Epithelial cell of prostate (primary cell): Measurements from ENCODE around the gene OR1N1.
"Not testable (repeated sequence)": the region's sequence is repeated elsewhere in the genome, so short reads cannot be mapped to it uniquely, and the experiment has no call there.

Source experiments
- DNase-seq: peaks from one replicate; pipeline ENCODE4 v3.0.0-alpha.2; 2011; ENCODE audit warnings: low read depth, low spot score
- H3K27ac ChIP-seq: fragments of 450-650 bp; 2 replicates; pipeline ENCODE4 v1.5.1; 2017; ENCODE audit warnings: mild to moderate bottlenecking

Gene OR1N1

GRCh38 chr9:122527193-122527592, at the start of gene OR1N1:
Gene OR1N1, minus strand, starts transcription at chr9:122527293. Its CDS starts 0 bp downstream, at chr9:122527293.
- no peak for DNase-seq
- no peak within 1 kb of the TSS for H3K27ac ChIP-seq

- H3K27ac ChIP-seq: no peak overlapping the region
- no peak for DNase-seq
These were observed 45.4 kb upstream of the OR1N1 start for GRCh38 chr9:122572456-122572855.

- no peak overlapping the region for H3K27ac ChIP-seq
- DNase-seq: no peak
These were observed 40.8 kb upstream of the OR1N1 start for GRCh38 chr9:122567901-122568300.

GRCh38 chr9:122562134-122562760, 35.2 kb upstream of the OR1N1 start:
- DNase-seq: no peak

GRCh38 chr9:122561446-122561845, 34.4 kb upstream of the OR1N1 start:
- H3K27ac ChIP-seq: no peak overlapping the region
- no peak for DNase-seq

More at GRCh38 chr9:122562134-122562760, 35.2 kb upstream of the OR1N1 start:
- no peak overlapping the region for H3K27ac ChIP-seq

- no peak for DNase-seq
- no peak within 1 kb of the TSS for H3K27ac ChIP-seq
These were observed 25.7 kb upstream of the OR1N1 start, which contains the start of gene OR1N2 for GRCh38 chr9:122552812-122553211. Gene OR1N2, plus strand, starts transcription at chr9:122553112. Its CDS starts 100 bp downstream, at chr9:122553212.

GRCh38 chr9:122551371-122551770, 24.3 kb upstream of the OR1N1 start:
- DNase-seq: peak; percentile 2
- H3K27ac ChIP-seq: no peak overlapping the region

GRCh38 chr9:122546196-122546595, 19.1 kb upstream of the OR1N1 start:
- no peak overlapping the region for H3K27ac ChIP-seq
- no peak for DNase-seq

- DNase-seq: no peak
These were observed 11.7 kb upstream of the OR1N1 start for GRCh38 chr9:122538757-122539156.

GRCh38 chr9:122537066-122537465, 10.0 kb upstream of the OR1N1 start:
- not testable (repeated sequence) for H3K27ac ChIP-seq, DNase-seq

More at GRCh38 chr9:122538757-122539156, 11.7 kb upstream of the OR1N1 start:
- no peak overlapping the region for H3K27ac ChIP-seq

GRCh38 chr9:122536134-122536533, 9.0 kb upstream of the OR1N1 start:
- H3K27ac ChIP-seq: no peak overlapping the region
- no peak for DNase-seq

- not testable (repeated sequence) for H3K27ac ChIP-seq, DNase-seq
These were observed 4.1 kb upstream of the OR1N1 start for GRCh38 chr9:122531157-122531556.

GRCh38 chr9:122526602-122527001, 491 bp downstream of the OR1N1 start:
- H3K27ac ChIP-seq: no peak overlapping the region
- no peak for DNase-seq

GRCh38 chr9:122519376-122519775, 7.7 kb downstream of the OR1N1 start:
- H3K27ac ChIP-seq: no peak overlapping the region
- DNase-seq: no peak

- H3K27ac ChIP-seq: no peak within 1 kb of the TSS
- no peak for DNase-seq
These were observed 8.3 kb downstream of the OR1N1 start, which contains the start of gene OR1J4 for GRCh38 chr9:122518841-122519240. Gene OR1J4, plus strand, starts transcription at chr9:122519141. Its CDS starts 0 bp downstream, at chr9:122519141.

GRCh38 chr9:122518226-122518625, 8.9 kb downstream of the OR1N1 start:
- no peak for DNase-seq
- H3K27ac ChIP-seq: no peak overlapping the region

- no peak within 1 kb of the TSS for H3K27ac ChIP-seq
- no peak for DNase-seq
These were observed 16.6 kb downstream of the OR1N1 start, which contains the start of gene OR1J2 for GRCh38 chr9:122510502-122510901. Gene OR1J2, plus strand, starts transcription at chr9:122510802. Its CDS starts 0 bp downstream, at chr9:122510802.

GRCh38 chr9:122506964-122507363, 20.1 kb downstream of the OR1N1 start:
- no peak for DNase-seq
- no peak overlapping the region for H3K27ac ChIP-seq

GRCh38 chr9:122498883-122499288, 28.2 kb downstream of the OR1N1 start:
- peak; percentile 86 for DNase-seq
- H3K27ac ChIP-seq: no peak overlapping the region

- no peak for DNase-seq
- H3K27ac ChIP-seq: no peak overlapping the region
These were observed 48.0 kb downstream of the OR1N1 start for GRCh38 chr9:122479062-122479461.

GRCh38 chr9:122477826-122478225, 49.3 kb downstream of the OR1N1 start, which contains the start of gene OR1J1:
Gene OR1J1, minus strand, starts transcription at chr9:122477926. Its CDS starts 0 bp downstream, at chr9:122477926.
- no peak within 1 kb of the TSS for H3K27ac ChIP-seq
- no peak for DNase-seq

- no peak overlapping the region for H3K27ac ChIP-seq
- no peak for DNase-seq
These were observed 49.7 kb downstream of the OR1N1 start for GRCh38 chr9:122477346-122477745.
